CD14-positive monocyte (primary cell): Measurements from ENCODE around the gene MYLK2. TPM values are rescaled to one million over a fixed set of nuclear protein-coding genes. Genes with fewer than 3 reads are reported as not detected.

Experiments
- DNase-seq, 3 donors: peaks; one replicate each; pipeline ENCODE4 v3.0.0-alpha.2; 2011 to 2022
- H2AFZ ChIP-seq: 2 replicates; pipeline ENCODE4 v1.6.0; 2012; ENCODE audit warnings: mild to moderate bottlenecking, low read depth, low read length, inconsistent platforms; ENCODE audit not compliant: insufficient read depth, poor library complexity, severe bottlenecking
- H3K27ac ChIP-seq, 2 donors: 1 replicate in 1 of 2; 2 replicates in 1 of 2; pipeline ENCODE4 v1.5.1; 2012 to 2013; ENCODE audit warnings: low read length in 2 of 2, control low read depth in 1 of 2, inconsistent platforms in 1 of 2, low read depth in 1 of 2, mild to moderate bottlenecking in 1 of 2
- H3K27me3 ChIP-seq, 2 donors: one replicate each; pipeline versions ENCODE4 v1.6.0 to v1.6.1; 2011 to 2013; ENCODE audit warnings: low read length in 2 of 2; ENCODE audit not compliant: control insufficient read depth in 2 of 2, insufficient read depth in 2 of 2
- H3K36me3 ChIP-seq, 2 donors: replicated peaks in 1 of 2; 1 replicate in 1 of 2; 2 replicates in 1 of 2; pipeline versions ENCODE4 v1.5.1 to v1.6.1; 2012 to 2013; ENCODE audit warnings: low read length in 2 of 2, control low read depth in 1 of 2, inconsistent platforms in 1 of 2, mild to moderate bottlenecking in 1 of 2; ENCODE audit not compliant: insufficient read depth in 2 of 2, control insufficient read depth in 1 of 2
- H3K4me1 ChIP-seq, 2 donors: 1 replicate in 1 of 2; 2 replicates in 1 of 2; pipeline versions ENCODE4 v1.5.1 to v1.6.1; 2012 to 2013; ENCODE audit warnings: low read length in 2 of 2, control low read depth in 1 of 2, inconsistent platforms in 1 of 2, mild to moderate bottlenecking in 1 of 2, moderate library complexity in 1 of 2; ENCODE audit not compliant: insufficient read depth in 2 of 2, control insufficient read depth in 1 of 2
- H3K4me2 ChIP-seq: replicated peaks from 2 replicates; pipeline ENCODE3; 2012; ENCODE audit warnings: low read length, moderate library complexity, mild to moderate bottlenecking; ENCODE audit not compliant: poor library complexity, severe bottlenecking; ENCODE audit errors: extremely low read depth
- H3K4me3 ChIP-seq, 3 experiments: fragments of 200-600 bp in 1 of 3; sonication (generic) in 1 of 3; replicated peaks in 1 of 3; 1 replicate in 2 of 3; 2 replicates in 1 of 3; pipeline ENCODE4 v1.5.1; 2011 to 2013; ENCODE audit warnings: low read length in 3 of 3, mild to moderate bottlenecking in 3 of 3, control low read depth in 2 of 3, low read depth in 2 of 3, inconsistent platforms in 1 of 3, moderate library complexity in 1 of 3
- H3K79me2 ChIP-seq: 2 replicates; pipeline ENCODE4 v1.6.0; 2012; ENCODE audit warnings: mild to moderate bottlenecking, control low read depth, inconsistent platforms, low read length, moderate library complexity; ENCODE audit not compliant: insufficient read depth
- H3K9ac ChIP-seq: 2 replicates; pipeline ENCODE4 v1.6.0; 2017; ENCODE audit warnings: low read length, mild to moderate bottlenecking; ENCODE audit not compliant: insufficient read depth, poor library complexity, severe bottlenecking
- H3K9me3 ChIP-seq, 2 donors: replicated peaks in 1 of 2; 1 replicate in 1 of 2; 2 replicates in 1 of 2; pipeline versions ENCODE4 v1.5.1 to v1.6.1; 2012 to 2013; ENCODE audit warnings: low read length in 2 of 2, control low read depth in 1 of 2; ENCODE audit not compliant: control insufficient read depth in 1 of 2, insufficient read depth in 1 of 2
- H4K20me1 ChIP-seq: 2 replicates; pipeline ENCODE4 v1.6.0; 2012; ENCODE audit warnings: mild to moderate bottlenecking, low read length, control low read depth, moderate library complexity; ENCODE audit not compliant: insufficient read depth
- H3K27ac Mint-ChIP-seq, 7 donors: one replicate each; pipeline ENCODE4 v1.8.0; 2020; ENCODE audit warnings: mild to moderate bottlenecking in 7 of 7, mixed read lengths in 7 of 7, moderate library complexity in 6 of 7, inconsistent platforms in 2 of 7
- H3K27me3 Mint-ChIP-seq, 3 donors: one replicate each; pipeline ENCODE4 v1.8.0; 2021 to 2022; ENCODE audit warnings: low read depth in 3 of 3, mild to moderate bottlenecking in 3 of 3, mixed read lengths in 3 of 3, moderate library complexity in 3 of 3, inconsistent platforms in 1 of 3
- H3K36me3 Mint-ChIP-seq, 2 donors: one replicate each; pipeline ENCODE4 v1.8.0; 2020; ENCODE audit warnings: mixed read lengths in 2 of 2, inconsistent platforms in 1 of 2, mild to moderate bottlenecking in 1 of 2
- H3K4me1 Mint-ChIP-seq: one replicate; pipeline ENCODE4 v1.8.0; 2020; ENCODE audit warnings: mild to moderate bottlenecking, mixed read lengths
- H3K4me3 Mint-ChIP-seq, 2 donors: one replicate each; pipeline ENCODE4 v1.8.0; 2020; ENCODE audit warnings: mild to moderate bottlenecking in 2 of 2, mixed read lengths in 2 of 2, moderate library complexity in 1 of 2
- H3K9me3 Mint-ChIP-seq, 7 donors: one replicate each; pipeline ENCODE4 v1.8.0; 2020 to 2022; ENCODE audit warnings: mixed read lengths in 7 of 7, mild to moderate bottlenecking in 6 of 7, moderate library complexity in 6 of 7, inconsistent platforms in 2 of 7
- WGBS: methylation state at CpG from one replicate; pipeline ENCODE4 v1.1.5; 2013; ENCODE audit warnings: missing lambda C conversion rate; ENCODE audit not compliant: insufficient coverage; 5-methylcytosine and 5-hydroxymethylcytosine counted together
- intact Hi-C, 2 donors: fragments of 100-400 bp; cut with micrococcal nuclease; formaldehyde crosslinking; loops; one replicate each; pipeline versions ENCODE4 v1.15.0 to v1.15.1; 2023
- polyA plus RNA-seq, 3 donors: library from polyadenylated mRNA; depleted of rRNA in 1 of 3; unstranded in 2 of 3; stranded (reverse) in 1 of 3; fragments of 300-500 nt in 2 of 3; fragments of >200 nt in 1 of 3; fragmentation: Illumina TruSeq in 2 of 3; gene quantifications; 1 replicate in 2 of 3; 2 replicates in 1 of 3; pipeline ENCODE4 v1.2.3, GENCODE V29; 2012 to 2021
- TF ChIP-seq, protein P1 (sequence below): fragments of 200-600 bp; IDR thresholded peaks from one replicate; pipeline ENCODE4 v1.8.0; 2022; ENCODE audit warnings: antibody characterized with exemption, mild to moderate bottlenecking

MYLK2 gene
- polyA plus RNA-seq, 3 donors: not detected

DNA sequence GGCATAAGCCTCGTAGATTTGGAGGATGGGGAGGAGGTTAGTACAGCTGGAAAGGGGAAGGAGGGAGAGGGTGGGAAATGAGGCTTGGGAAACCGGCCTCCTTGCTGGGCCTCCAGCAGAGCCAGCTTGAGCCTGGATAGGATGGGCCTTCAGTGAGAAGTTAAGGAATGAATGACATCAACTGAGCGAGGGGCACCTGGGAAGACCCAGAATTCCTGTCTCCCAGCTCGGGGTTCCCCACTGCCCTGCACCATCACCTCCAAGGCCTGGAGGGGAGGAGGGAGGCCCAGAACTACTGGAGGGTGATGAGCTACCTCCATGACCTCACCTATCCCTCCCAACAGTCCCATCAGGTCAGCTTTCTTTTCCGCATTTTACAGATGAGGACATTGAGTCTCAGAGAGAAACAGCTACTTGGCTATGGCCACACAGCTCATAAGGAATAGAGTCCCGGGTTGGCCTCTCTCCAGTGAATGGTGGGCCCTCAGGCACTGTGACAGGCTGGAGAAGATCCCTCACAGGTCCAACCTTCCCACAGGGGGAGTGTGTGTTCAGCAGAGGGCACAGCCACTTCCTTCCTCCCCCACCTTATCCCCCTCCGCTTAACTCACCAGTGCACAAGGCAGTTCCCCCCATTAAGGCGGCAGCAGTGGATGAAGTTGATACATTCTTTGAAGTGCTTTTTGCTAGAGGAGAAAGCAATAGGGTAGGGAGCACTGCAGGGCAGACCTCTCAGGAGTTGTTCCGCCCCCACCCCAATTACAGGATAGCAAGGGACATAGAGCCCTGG is 44.3 kb downstream of the MYLK2 start:
- WGBS: 77% methylated on average over 4 of the region's 9 CpGs
- intact Hi-C loops: no loop called here
- Histone ChIP-seq H4K20me1 (no peaks in the 10 kb centered on the region), H3K4me2 (no peak overlapping the region), H3K36me3 (no peaks in the 10 kb centered on the region), H3K9ac (no peak overlapping the region), H3K4me1 (peaks cover 6 to 15% of the 10 kb centered on the region in 2 donors), H3K27ac (no peak overlapping the region), H2AFZ (no peak overlapping the region), H3K4me3 (no peak overlapping the region), H3K79me2 (no peaks in the 10 kb centered on the region), H3K9me3 (peaks cover 0 to 7% of the 10 kb centered on the region in 2 donors), H3K27me3 (peaks cover 24 to 33% of the 10 kb centered on the region in 2 donors)
- Mint-ChIP-seq H3K4me1 (peaks cover 14% of the 10 kb centered on the region), H3K36me3 (peaks cover 0 to 3% of the 10 kb centered on the region in 2 donors), H3K9me3 (peaks cover 0 to 9% (median 0%) of the 10 kb centered on the region in 7 donors), H3K27me3 (peaks cover 34 to 44% (median 41%) of the 10 kb centered on the region in 3 donors), H3K27ac (no peak overlapping the region), H3K4me3 (no peak overlapping the region)
- TF ChIP-seq, protein P1, sequence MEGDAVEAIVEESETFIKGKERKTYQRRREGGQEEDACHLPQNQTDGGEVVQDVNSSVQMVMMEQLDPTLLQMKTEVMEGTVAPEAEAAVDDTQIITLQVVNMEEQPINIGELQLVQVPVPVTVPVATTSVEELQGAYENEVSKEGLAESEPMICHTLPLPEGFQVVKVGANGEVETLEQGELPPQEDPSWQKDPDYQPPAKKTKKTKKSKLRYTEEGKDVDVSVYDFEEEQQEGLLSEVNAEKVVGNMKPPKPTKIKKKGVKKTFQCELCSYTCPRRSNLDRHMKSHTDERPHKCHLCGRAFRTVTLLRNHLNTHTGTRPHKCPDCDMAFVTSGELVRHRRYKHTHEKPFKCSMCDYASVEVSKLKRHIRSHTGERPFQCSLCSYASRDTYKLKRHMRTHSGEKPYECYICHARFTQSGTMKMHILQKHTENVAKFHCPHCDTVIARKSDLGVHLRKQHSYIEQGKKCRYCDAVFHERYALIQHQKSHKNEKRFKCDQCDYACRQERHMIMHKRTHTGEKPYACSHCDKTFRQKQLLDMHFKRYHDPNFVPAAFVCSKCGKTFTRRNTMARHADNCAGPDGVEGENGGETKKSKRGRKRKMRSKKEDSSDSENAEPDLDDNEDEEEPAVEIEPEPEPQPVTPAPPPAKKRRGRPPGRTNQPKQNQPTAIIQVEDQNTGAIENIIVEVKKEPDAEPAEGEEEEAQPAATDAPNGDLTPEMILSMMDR: no peak
- no peak for DNase-seq

DNA sequence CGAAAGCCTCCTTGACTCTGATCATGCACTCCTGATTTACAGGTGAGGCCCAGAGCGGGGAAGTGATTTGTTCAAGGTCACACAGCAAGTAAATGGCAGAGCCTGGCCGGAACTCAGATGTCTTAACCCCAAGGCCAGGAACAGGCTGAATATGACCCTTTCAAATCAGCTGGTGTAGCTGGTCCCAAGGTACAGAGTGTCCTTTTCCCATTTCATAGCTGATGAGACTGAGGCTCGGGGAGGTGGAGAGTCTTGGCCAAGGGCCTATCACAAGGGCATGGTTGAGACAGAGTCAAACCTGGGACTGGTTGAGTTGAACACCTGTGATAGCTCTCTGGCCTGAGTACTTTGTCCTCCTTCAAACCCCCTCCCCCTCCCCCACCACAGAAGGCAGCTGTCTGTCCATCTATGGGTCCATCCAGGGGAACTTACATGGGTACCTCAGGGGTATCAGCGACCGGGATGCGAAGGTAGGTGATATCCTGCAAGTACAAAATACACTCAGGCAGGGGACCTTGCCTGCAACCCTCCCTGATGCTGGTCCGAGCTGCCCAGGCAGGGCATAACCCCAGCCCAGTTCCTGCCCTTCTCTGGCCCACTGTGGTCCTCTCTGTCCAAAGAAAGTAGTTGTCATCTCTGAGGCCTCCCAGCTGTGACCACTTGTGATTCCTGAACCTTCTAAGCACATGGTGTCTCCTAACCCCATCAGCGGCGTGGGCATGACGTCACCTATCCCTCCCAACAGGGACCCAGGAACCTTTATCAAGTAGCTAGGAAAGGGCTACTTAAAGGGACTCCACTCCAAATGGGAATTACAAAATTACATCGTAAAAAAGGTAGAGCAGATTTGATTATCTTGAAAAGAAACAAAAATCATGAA is 45.6 kb downstream of the MYLK2 start:
- H3K27me3 ChIP-seq: peaks cover 23 to 34% of the 10 kb centered on the region in 2 donors
- peaks cover 10 to 18% of the 10 kb centered on the region in 2 donors for H3K4me1 ChIP-seq
- Mint-ChIP-seq H3K4me3 (no peak overlapping the region), H3K9me3 (peaks cover 0 to 13% (median 2%) of the 10 kb centered on the region in 7 donors), H3K4me1 (peaks cover 25% of the 10 kb centered on the region), H3K36me3 (peaks cover 2 to 5% of the 10 kb centered on the region in 2 donors), H3K27me3 (peaks cover 33 to 48% (median 43%) of the 10 kb centered on the region in 3 donors), H3K27ac (no peak overlapping the region)
- intact Hi-C loops: no loop called here
- TF ChIP-seq, protein P1: no peak
- H3K79me2 ChIP-seq: no peaks in the 10 kb centered on the region
- no peak for DNase-seq
- no peak overlapping the region for H2AFZ ChIP-seq
- no peak overlapping the region for H3K4me2 ChIP-seq
- WGBS: 91% methylated on average over 9 of the region's 12 CpGs
- H4K20me1 ChIP-seq: no peaks in the 10 kb centered on the region
- no peaks in the 10 kb centered on the region for H3K36me3 ChIP-seq
- H3K9me3 ChIP-seq: peaks cover 0 to 14% of the 10 kb centered on the region in 2 donors
- H3K9ac ChIP-seq: no peak overlapping the region
- no peak overlapping the region for H3K27ac ChIP-seq
- H3K4me3 ChIP-seq: no peak overlapping the region
